Measurements from ENCODE around the gene STOX2. TPM values are rescaled to one million over a fixed set of nuclear protein-coding genes. Genes with fewer than 3 reads are reported as not detected.
A peak's percentile ranks its signal among the peaks of the same experiment; 100 is the strongest.

STOX2 gene
- total and polyA plus RNA-seq, 4 donors, result 1.8 to 27.5 (median 8.6) TPM

- Histone ChIP-seq H3K27me3 (ENCODE audit: control insufficient read depth in 3 of 3, insufficient read depth in 3 of 3, low read length in 2 of 3) (no peaks in the 10 kb centered on the region), H3K27ac (ENCODE audit: low read depth in 1 of 2, low read length in 1 of 2) (no peak overlapping the region), H3K9ac (ENCODE audit: insufficient read depth in 1 of 2, low read length in 2 of 2) (no peak overlapping the region), H3K4me3 (no peak overlapping the region), H3K36me3 (ENCODE audit: control insufficient read depth in 4 of 4, insufficient read depth in 4 of 4, low read length in 4 of 4) (peaks cover 4 to 18% (median 14%) of the 10 kb centered on the region in 4 donors), H3K9me3 (ENCODE audit: control insufficient read depth in 4 of 4, insufficient read depth in 3 of 4, low read length in 3 of 4) (no peaks in the 10 kb centered on the region), H3K4me1 (ENCODE audit: control insufficient read depth in 5 of 5, insufficient read depth in 5 of 5, low read length in 5 of 5) (peaks cover 2 to 15% (median 8%) of the 10 kb centered on the region in 5 donors)
- TF ChIP-seq CTCF (IDR thresholded peaks at IDR 0.05; ENCODE audit: control extremely low read depth, extremely low read depth), result no peak
- no peak for DNase-seq
- ATAC-seq (ENCODE audit: insufficient read depth, low FRiP score), result no peak
- WGBS, 2 donors, result 97 to 98% methylated on average over 14 of the region's 14 CpGs
Measured at GRCh38 chr4:184010696-184011095, 105.6 kb downstream of the STOX2 start.

GRCh38 chr4:184011826-184012380, 106.8 kb downstream of the STOX2 start:
- ATAC-seq (ENCODE audit: insufficient read depth, low FRiP score), result no peak
- no peak for TF ChIP-seq CTCF (IDR thresholded peaks at IDR 0.05; ENCODE audit: control extremely low read depth, extremely low read depth)
- peak in 2 of 3 donors; percentile 50 to 55 for DNase-seq
- WGBS, 2 donors, result 37 to 55% methylated on average over 2 of the region's 2 CpGs
- Histone ChIP-seq H3K36me3 (ENCODE audit: control insufficient read depth in 4 of 4, insufficient read depth in 4 of 4, low read length in 4 of 4) (peaks cover 4 to 18% (median 14%) of the 10 kb centered on the region in 4 donors), H3K9ac (ENCODE audit: insufficient read depth in 1 of 2, low read length in 2 of 2) (no peak overlapping the region), H3K9me3 (ENCODE audit: control insufficient read depth in 4 of 4, insufficient read depth in 3 of 4, low read length in 3 of 4) (no peaks in the 10 kb centered on the region), H3K27me3 (ENCODE audit: control insufficient read depth in 3 of 3, insufficient read depth in 3 of 3, low read length in 2 of 3) (no peaks in the 10 kb centered on the region), H3K4me1 (ENCODE audit: control insufficient read depth in 5 of 5, insufficient read depth in 5 of 5, low read length in 5 of 5) (peaks cover 2 to 21% (median 9%) of the 10 kb centered on the region in 5 donors), H3K4me3 (no peak overlapping the region), H3K27ac (ENCODE audit: low read depth in 1 of 2, low read length in 1 of 2) (no peak overlapping the region)

DNA sequence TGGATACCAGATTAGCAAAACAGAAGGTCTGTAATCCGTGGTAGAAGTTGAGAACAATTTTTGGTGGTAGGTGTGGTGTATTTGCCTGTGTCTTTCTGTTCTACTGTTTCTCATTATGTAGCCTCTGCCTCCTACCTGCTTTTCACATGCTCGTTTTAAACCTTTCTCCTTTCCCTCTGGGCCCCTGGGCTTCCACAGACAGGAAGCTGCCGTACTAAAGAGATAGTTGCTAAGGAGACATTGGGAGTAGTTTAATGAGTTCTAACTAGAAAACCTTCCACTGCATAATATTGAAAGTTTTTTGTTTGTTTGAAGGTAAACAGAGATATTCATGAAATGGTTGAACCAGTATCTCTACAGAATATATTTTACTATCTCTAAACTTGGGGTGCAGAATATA, 107.8 kb downstream of the STOX2 start:
- no peaks in the 10 kb centered on the region for H3K9me3 ChIP-seq (ENCODE audit: control insufficient read depth in 4 of 4, insufficient read depth in 3 of 4, low read length in 3 of 4)
- ATAC-seq (ENCODE audit: insufficient read depth, low FRiP score) (no peak), DNase-seq (peak in 1 of 3 donors; percentile 44)
- 24 to 27% methylated on average over 3 of the region's 3 CpGs for WGBS, 2 donors
- no peak overlapping the region for H3K4me3 ChIP-seq
- TF ChIP-seq CTCF (IDR thresholded peaks at IDR 0.05; ENCODE audit: control extremely low read depth, extremely low read depth), result no peak
- peaks cover 10 to 18% (median 14%) of the 10 kb centered on the region in 4 donors for H3K36me3 ChIP-seq (ENCODE audit: control insufficient read depth in 4 of 4, insufficient read depth in 4 of 4, low read length in 4 of 4)
- H3K27me3 ChIP-seq (ENCODE audit: control insufficient read depth in 3 of 3, insufficient read depth in 3 of 3, low read length in 2 of 3), result no peaks in the 10 kb centered on the region
- H3K4me1 ChIP-seq (ENCODE audit: control insufficient read depth in 5 of 5, insufficient read depth in 5 of 5, low read length in 5 of 5), result peaks cover 2 to 31% (median 9%) of the 10 kb centered on the region in 5 donors
- no peak overlapping the region for H3K27ac ChIP-seq (ENCODE audit: low read depth in 1 of 2, low read length in 1 of 2)
- H3K9ac ChIP-seq (ENCODE audit: insufficient read depth in 1 of 2, low read length in 2 of 2), result no peak overlapping the region

- Histone ChIP-seq H3K4me3 (no peak overlapping the region), H3K36me3 (ENCODE audit: control insufficient read depth in 4 of 4, insufficient read depth in 4 of 4, low read length in 4 of 4) (peaks cover 8 to 16% (median 12%) of the 10 kb centered on the region in 4 donors), H3K27ac (ENCODE audit: low read depth in 1 of 2, low read length in 1 of 2) (no peak overlapping the region), H3K9me3 (ENCODE audit: control insufficient read depth in 4 of 4, insufficient read depth in 3 of 4, low read length in 3 of 4) (no peaks in the 10 kb centered on the region), H3K9ac (ENCODE audit: insufficient read depth in 1 of 2, low read length in 2 of 2) (no peak overlapping the region), H3K4me1 (ENCODE audit: control insufficient read depth in 5 of 5, insufficient read depth in 5 of 5, low read length in 5 of 5) (peaks cover 2 to 41% (median 9%) of the 10 kb centered on the region in 5 donors), H3K27me3 (ENCODE audit: control insufficient read depth in 3 of 3, insufficient read depth in 3 of 3, low read length in 2 of 3) (no peaks in the 10 kb centered on the region)
- ATAC-seq (ENCODE audit: insufficient read depth, low FRiP score) (no peak), DNase-seq (no peak)
- WGBS, 2 donors, result 86 to 95% methylated on average over 6 of the region's 6 CpGs
- TF ChIP-seq CTCF (IDR thresholded peaks at IDR 0.05; ENCODE audit: control extremely low read depth, extremely low read depth), result no peak
Measured at GRCh38 chr4:184014301-184014700, 109.2 kb downstream of the STOX2 start.

All from lung (tissue), 12 donors.